HG02943 (cell line): Measurements from ENCODE around the gene GUCY2D.

Source experiments
- ATAC-seq: cut with Tn5 transposase; IDR thresholded peaks from one replicate; pipeline ENCODE4 v1.9.1; 2021; ENCODE audit warnings: mild to moderate bottlenecking, low read depth, moderate library complexity; ENCODE audit not compliant: unreplicated experiment

GUCY2D gene

GRCh38 chr17:8062435-8062806 is 60.0 kb downstream of the GUCY2D start:
- ATAC-seq, result no peak

GRCh38 chr17:8062807-8063483 is 60.5 kb downstream of the GUCY2D start:
- ATAC-seq, result no peak

- ATAC-seq, result no peak
These were observed 61.5 kb downstream of the GUCY2D start for GRCh38 chr17:8063761-8064534.

GRCh38 chr17:8064561-8065019 is 62.2 kb downstream of the GUCY2D start:
- no peak for ATAC-seq

- no peak for ATAC-seq
These were observed 64.7 kb downstream of the GUCY2D start for GRCh38 chr17:8066841-8067775.

GRCh38 chr17:8067806-8068205 is 65.4 kb downstream of the GUCY2D start:
- ATAC-seq, result no peak

GRCh38 chr17:8068736-8069586 is 66.5 kb downstream of the GUCY2D start:
- no peak for ATAC-seq

GRCh38 chr17:8069587-8069860 is 67.1 kb downstream of the GUCY2D start:
- no peak for ATAC-seq
